Activated T-cell treated with anti-CD3 and anti-CD28 coated beads for 48 hours (primary cell): ENCODE measurements around the gene SIX1.

Experiments used
- DNase-seq: peaks from one replicate; pipeline ENCODE4 v3.0.0-alpha.2; 2020; ENCODE audit warnings: low read depth

Gene SIX1

GRCh38 chr14:60648934-60649874 lies at the start of gene SIX1:
Gene SIX1 (minus strand): TSS chr14:60649477. CDS start chr14:60649189, 288 bp downstream.
- no peak for DNase-seq

- DNase-seq = no peak
Measured at GRCh38 chr14:60695327-60695726, 46.0 kb upstream of the SIX1 start.

GRCh38 chr14:60691383-60692113 lies 42.3 kb upstream of the SIX1 start:
- no peak for DNase-seq

- no peak for DNase-seq
Measured at GRCh38 chr14:60686865-60687264, 37.6 kb upstream of the SIX1 start.

GRCh38 chr14:60684203-60684602 lies 34.9 kb upstream of the SIX1 start:
- DNase-seq = no peak

- no peak for DNase-seq
Measured at GRCh38 chr14:60681271-60681670, 32.0 kb upstream of the SIX1 start.

- DNase-seq = no peak
Measured at GRCh38 chr14:60680511-60680910, 31.2 kb upstream of the SIX1 start.

GRCh38 chr14:60679566-60680258 lies 30.4 kb upstream of the SIX1 start:
- no peak for DNase-seq

GRCh38 chr14:60677701-60678100 lies 28.4 kb upstream of the SIX1 start:
- no peak for DNase-seq

GRCh38 chr14:60670989-60671388 lies 21.7 kb upstream of the SIX1 start:
- no peak for DNase-seq

- DNase-seq = no peak
Measured at GRCh38 chr14:60668431-60669112, 19.3 kb upstream of the SIX1 start.

- DNase-seq = no peak
Measured at GRCh38 chr14:60665177-60665550, 15.9 kb upstream of the SIX1 start.

- no peak for DNase-seq
Measured at GRCh38 chr14:60662982-60663381, 13.7 kb upstream of the SIX1 start.

- DNase-seq = no peak
Measured at GRCh38 chr14:60661721-60662120, 12.4 kb upstream of the SIX1 start.

GRCh38 chr14:60658909-60659585 lies 9.8 kb upstream of the SIX1 start:
- DNase-seq = no peak

- DNase-seq = no peak
Measured at GRCh38 chr14:60658211-60658690, 9.0 kb upstream of the SIX1 start.

- no peak for DNase-seq
Measured at GRCh38 chr14:60657456-60658210, 8.4 kb upstream of the SIX1 start.

- DNase-seq = no peak
Measured at GRCh38 chr14:60656686-60657455, 7.6 kb upstream of the SIX1 start.

GRCh38 chr14:60655898-60656685 lies 6.8 kb upstream of the SIX1 start:
- DNase-seq = no peak
